OCI-LY3 (cell line): ENCODE data around the gene CRACR2B.

ENCODE experiments used
- H2AFZ ChIP-seq: fragments of 200-600, 300-600 bp; shearing (Covaris generic); 2 replicates; pipeline ENCODE4 v1.6.0; 2014; ENCODE audit warnings: antibody characterized with exemption, low read depth, low read length
- H3K27ac ChIP-seq: fragments of 200-600, 300-600 bp; sonication (generic); 2 replicates; pipeline ENCODE4 v1.5.1; 2014; ENCODE audit warnings: mild to moderate bottlenecking, low read length, moderate library complexity, mixed read lengths
- H3K27me3 ChIP-seq: fragments of 200-600, 300-600 bp; sonication (generic); 2 replicates; pipeline ENCODE4 v1.6.1; 2014; ENCODE audit warnings: low read depth, low read length, mixed read lengths
- H3K36me3 ChIP-seq: fragments of 200-600, 300-600 bp; sonication (generic); replicated peaks from 2 replicates; pipeline ENCODE3; 2014; ENCODE audit warnings: low read depth, low read length, mixed read lengths
- H3K4me1 ChIP-seq: fragments of 300-600, 200-600 bp; sonication (generic); 2 replicates; pipeline ENCODE4 v1.6.1; 2014; ENCODE audit warnings: low read length, mixed read lengths
- H3K4me2 ChIP-seq: fragments of 200-600, 300-600 bp; sonication (generic); 2 replicates; pipeline ENCODE4 v1.6.1; 2014; ENCODE audit warnings: low read length, mixed read lengths
- H3K4me3 ChIP-seq: fragments of 300-600, 200-600 bp; sonication (generic); 2 replicates; pipeline ENCODE4 v1.5.1; 2014; ENCODE audit warnings: antibody characterized with exemption, mild to moderate bottlenecking, low read length, moderate library complexity
- H3K79me2 ChIP-seq: fragments of 300-600, 200-600 bp; shearing (Covaris generic); 2 replicates; pipeline ENCODE4 v1.6.1; 2014; ENCODE audit warnings: mild to moderate bottlenecking, low read length, mixed read lengths
- H3K9ac ChIP-seq: fragments of 300-600, 200-600 bp; shearing (Covaris generic); 2 replicates; pipeline ENCODE4 v1.6.0; 2014; ENCODE audit warnings: mild to moderate bottlenecking, low read length, moderate library complexity
- H3K9me3 ChIP-seq: fragments of 200-600, 300-600 bp; shearing (Covaris generic); 2 replicates; pipeline ENCODE4 v1.6.1; 2014; ENCODE audit warnings: low read length, mixed read lengths; ENCODE audit not compliant: insufficient read depth
- H4K20me1 ChIP-seq: fragments of 200-600, 300-600 bp; sonication (generic); 2 replicates; pipeline ENCODE4 v1.6.1; 2016; ENCODE audit warnings: low read length, mixed read lengths; ENCODE audit not compliant: insufficient read depth
- CTCF ChIP-seq: fragments of 200-600, 300-600 bp; sonication (generic); IDR thresholded peaks from 2 replicates; pipeline ENCODE4 v1.5.1; 2014; ENCODE audit warnings: antibody characterized with exemption, low read length, low read depth
- EZH2phosphoT487 ChIP-seq: fragments of 200-600 bp; shearing (Covaris generic); IDR thresholded peaks from 2 replicates; pipeline ENCODE4 v1.6.1; 2018; ENCODE audit warnings: antibody characterized with exemption, mixed run types, low read depth

Gene CRACR2B

GRCh38 chr11:823441-824291 lies 4.1 kb upstream of the CRACR2B start:
- no peak overlapping the region for H3K4me3 ChIP-seq
- no peak overlapping the region for H3K4me2 ChIP-seq
- no peak for TF ChIP-seq CTCF
- TF ChIP-seq EZH2phosphoT487: no peak
- H3K9me3 ChIP-seq: no peaks in the 10 kb centered on the region
- H4K20me1 ChIP-seq: peaks cover 16% of the 10 kb centered on the region
- no peak overlapping the region for H2AFZ ChIP-seq
- H3K27ac ChIP-seq: no peak overlapping the region
- peaks cover 11% of the 10 kb centered on the region for H3K36me3 ChIP-seq
- no peak overlapping the region for H3K9ac ChIP-seq
- peaks cover 11% of the 10 kb centered on the region; the same call in 1 of the 2 replicates for H3K79me2 ChIP-seq
- H3K4me1 ChIP-seq: peaks cover 32% of the 10 kb centered on the region
- no peaks in the 10 kb centered on the region for H3K27me3 ChIP-seq

GRCh38 chr11:824292-824880 lies 3.3 kb upstream of the CRACR2B start:
- Histone ChIP-seq H3K9me3 (no peaks in the 10 kb centered on the region), H3K36me3 (peaks cover 11% of the 10 kb centered on the region), H2AFZ (no peak overlapping the region), H3K4me1 (peaks cover 35% of the 10 kb centered on the region), H3K9ac (no peak overlapping the region), H3K79me2 (peaks cover 11% of the 10 kb centered on the region; the same call in 1 of the 2 replicates), H3K4me2 (no peak overlapping the region), H4K20me1 (peaks cover 16% of the 10 kb centered on the region), H3K27me3 (no peaks in the 10 kb centered on the region), H3K4me3 (no peak overlapping the region), H3K27ac (no peak overlapping the region)
- no peak for TF ChIP-seq CTCF
- no peak for TF ChIP-seq EZH2phosphoT487

- H2AFZ ChIP-seq: no peak overlapping the region
- H3K4me3 ChIP-seq: no peak overlapping the region
- no peak overlapping the region for H3K4me2 ChIP-seq
- H3K4me1 ChIP-seq: peaks cover 41% of the 10 kb centered on the region
- no peaks in the 10 kb centered on the region for H3K27me3 ChIP-seq
- peaks cover 16% of the 10 kb centered on the region for H4K20me1 ChIP-seq
- H3K9me3 ChIP-seq: no peaks in the 10 kb centered on the region
- no peak for TF ChIP-seq CTCF
- TF ChIP-seq EZH2phosphoT487: no peak
- H3K79me2 ChIP-seq: peaks cover 11% of the 10 kb centered on the region; the same call in 1 of the 2 replicates
- H3K36me3 ChIP-seq: peaks cover 11% of the 10 kb centered on the region
- no peak overlapping the region for H3K27ac ChIP-seq
- no peak overlapping the region for H3K9ac ChIP-seq
These were observed 2.8 kb upstream of the CRACR2B start for GRCh38 chr11:824942-825341.

GRCh38 chr11:825366-826226 lies 2.1 kb upstream of the CRACR2B start:
- Histone ChIP-seq H3K36me3 (peaks cover 11% of the 10 kb centered on the region), H3K4me1 (peaks cover 39% of the 10 kb centered on the region), H3K9ac (peak overlapping the region; percentile 76; the same call in 1 of the 2 replicates), H3K79me2 (peaks cover 5% of the 10 kb centered on the region; the same call in 1 of the 2 replicates), H2AFZ (no peak overlapping the region), H3K4me2 (peak overlapping the region; percentile 92), H3K4me3 (peak overlapping the region; percentile 81), H3K27me3 (no peaks in the 10 kb centered on the region), H3K9me3 (no peaks in the 10 kb centered on the region), H4K20me1 (peaks cover 11% of the 10 kb centered on the region), H3K27ac (no peak overlapping the region)
- TF ChIP-seq CTCF (no peak), EZH2phosphoT487 (no peak)
